GM21723 (cell line): ENCODE data around the gene CIAO2B.
"Not testable (repeated sequence)": the region's sequence is repeated elsewhere in the genome, so short reads cannot be mapped to it uniquely, and the experiment has no call there.

Experiments used
- ATAC-seq: cut with Tn5 transposase; IDR thresholded peaks from one replicate; pipeline ENCODE4 v1.9.1; 2021; ENCODE audit warnings: mild to moderate bottlenecking, moderate library complexity; ENCODE audit not compliant: unreplicated experiment

CIAO2B gene

GRCh38 chr16:66939366-66939765 is 5.2 kb upstream of the CIAO2B start:
- no peak for ATAC-seq

- no peak for ATAC-seq
Observed at GRCh38 chr16:66937725-66938337, 3.6 kb upstream of the CIAO2B start.

DNA sequence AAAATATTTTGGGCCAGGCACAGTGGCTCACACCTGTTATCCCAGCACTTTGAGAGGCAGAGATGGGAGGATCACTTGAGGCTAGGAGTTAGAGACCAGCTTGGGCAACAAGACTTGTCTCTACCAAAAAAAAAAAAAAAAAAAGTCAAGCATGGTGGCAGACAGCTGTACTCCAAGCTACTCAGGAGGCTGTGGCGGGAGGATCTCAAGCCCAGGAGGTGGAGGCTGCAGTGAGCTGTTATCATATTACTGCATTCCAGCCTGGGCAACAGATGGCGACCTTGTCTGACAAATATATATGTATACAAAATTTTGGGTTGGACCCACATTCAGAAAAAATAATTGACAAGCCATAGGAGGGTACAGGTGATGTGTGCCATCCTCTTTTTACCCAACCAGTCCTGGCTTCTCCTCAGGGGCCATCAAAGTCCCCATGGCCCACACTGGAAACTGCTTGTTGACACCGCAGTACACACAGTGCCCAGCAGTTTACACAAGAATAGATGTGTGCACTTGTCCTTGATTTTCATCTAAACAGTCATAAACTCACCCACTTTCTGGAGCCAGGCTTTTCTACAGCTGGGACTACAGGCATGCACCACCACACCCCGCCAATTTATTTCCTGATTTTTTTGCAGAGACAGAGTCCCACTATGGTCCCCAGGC is 2.8 kb upstream of the CIAO2B start:
- no peak for ATAC-seq

DNA sequence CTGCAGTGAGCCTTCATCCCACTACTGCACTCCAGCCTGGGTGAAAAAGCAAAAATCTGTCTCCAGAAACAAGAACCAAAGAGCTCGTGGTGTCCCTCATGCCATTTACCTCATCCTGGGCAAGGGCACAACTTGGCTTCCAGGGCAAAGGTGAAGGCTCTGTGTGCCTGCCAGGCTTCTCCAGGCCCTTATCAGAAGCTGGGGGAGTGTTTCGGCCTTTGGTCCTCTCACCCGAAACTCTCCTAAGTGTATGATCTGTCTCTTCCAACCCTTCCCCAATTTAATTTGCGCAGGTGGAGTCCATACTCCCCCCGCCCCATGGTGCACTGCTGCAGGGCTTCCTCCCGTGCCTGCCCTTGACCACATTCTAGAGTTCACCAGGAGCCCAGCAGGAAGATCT is 2.3 kb upstream of the CIAO2B start:
- no peak for ATAC-seq

GRCh38 chr16:66935314-66936011 is 1.3 kb upstream of the CIAO2B start, which contains the start of gene CES2:
Gene CES2 (plus strand): TSS chr16:66935516. CDS start chr16:66935636, 120 bp downstream.
- no peak for ATAC-seq

GRCh38 chr16:66934839-66935313 is 674 bp upstream of the CIAO2B start:
- not testable (repeated sequence) for ATAC-seq

- ATAC-seq = peak; percentile 8
Observed at GRCh38 chr16:66933776-66934137, 445 bp downstream of the CIAO2B start.

DNA sequence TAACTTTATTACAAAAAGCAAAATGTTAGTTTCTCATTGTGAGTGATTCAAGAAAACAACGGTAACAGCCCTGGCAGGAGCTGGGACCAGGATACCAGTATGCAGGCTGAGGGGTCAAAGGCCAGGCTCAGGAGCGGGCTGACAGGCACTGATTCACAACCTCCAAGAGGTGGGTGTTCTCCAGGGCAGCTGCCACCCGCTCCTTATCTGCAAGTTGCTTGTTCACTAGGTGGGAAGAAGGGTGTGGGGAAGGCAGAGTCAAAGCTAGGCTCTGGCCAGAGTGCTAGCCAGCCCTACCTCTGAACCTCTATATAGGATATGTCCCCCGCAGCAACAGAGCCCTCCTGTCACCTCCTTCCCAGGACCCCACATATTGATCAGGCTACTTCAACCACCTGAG is 2.1 kb downstream of the CIAO2B start:
- no peak for ATAC-seq

- no peak for ATAC-seq
Observed at GRCh38 chr16:66931665-66932064, 2.5 kb downstream of the CIAO2B start.

GRCh38 chr16:66930189-66930588 is 4.0 kb downstream of the CIAO2B start:
- no peak for ATAC-seq

DNA sequence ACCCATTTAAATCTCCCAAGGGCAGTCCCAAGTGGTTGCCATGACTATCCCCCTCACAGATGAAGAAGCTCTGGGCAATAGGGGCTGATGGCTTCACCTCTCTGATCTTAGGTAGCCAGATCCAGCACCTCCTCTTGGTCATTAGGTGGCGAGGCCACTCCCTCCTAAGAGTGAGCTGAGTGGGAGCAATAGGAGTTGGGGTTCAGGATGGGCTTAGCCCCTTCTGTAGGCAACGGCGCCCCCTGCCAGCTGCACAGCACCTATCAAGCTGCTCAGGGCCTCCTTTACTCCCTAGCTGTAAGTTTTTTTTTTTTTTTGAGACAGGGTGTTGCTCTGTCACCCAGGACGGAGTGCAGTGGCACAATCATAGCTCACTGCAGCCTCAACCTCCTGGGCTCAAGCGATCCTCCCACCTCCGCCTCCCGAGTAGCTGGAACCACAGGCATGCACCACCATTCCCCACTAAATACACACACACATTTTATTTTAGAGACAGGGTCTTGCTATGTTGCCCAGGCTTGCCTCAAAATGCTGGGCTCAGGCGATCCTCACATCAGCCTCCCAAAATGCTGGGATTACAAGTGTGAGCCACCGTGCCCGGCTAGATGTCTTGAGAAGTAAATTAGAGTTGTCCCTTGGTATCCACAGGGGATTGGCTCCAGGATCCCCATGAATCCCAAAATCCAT is 5.4 kb downstream of the CIAO2B start:
- ATAC-seq = no peak

- no peak for ATAC-seq
Observed at GRCh38 chr16:66927918-66928649, 6.1 kb downstream of the CIAO2B start.

GRCh38 chr16:66926961-66927436 is 7.2 kb downstream of the CIAO2B start:
- no peak for ATAC-seq

- no peak for ATAC-seq
Observed at GRCh38 chr16:66926171-66926947, 7.8 kb downstream of the CIAO2B start.

DNA sequence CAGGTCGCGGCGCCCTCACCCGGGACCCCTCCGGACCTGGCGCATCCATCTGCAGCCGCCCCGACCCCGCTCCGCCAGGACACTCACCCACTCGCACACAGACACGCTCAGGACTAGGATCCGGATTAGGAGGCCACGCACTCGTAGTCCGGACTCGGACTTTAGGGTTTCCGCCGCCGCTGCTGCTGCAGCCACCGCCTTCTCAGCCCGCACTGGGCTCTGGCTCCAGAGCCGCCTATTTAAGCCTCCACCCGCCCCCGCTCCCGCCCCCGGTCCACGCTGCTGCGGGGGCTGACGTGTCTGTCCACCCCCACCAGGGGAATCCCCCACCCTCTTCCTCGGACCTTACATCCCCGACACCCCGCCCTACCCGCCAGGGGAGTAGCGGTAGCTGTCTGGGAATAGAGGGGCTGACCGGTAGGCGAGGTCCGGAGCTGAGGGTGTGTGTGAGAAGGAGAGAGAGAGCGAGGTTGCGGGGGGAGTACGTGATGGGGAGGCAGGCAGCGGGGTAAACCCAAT is 8.8 kb downstream of the CIAO2B start, which contains the start of gene RRAD:
Gene RRAD, minus strand, starts transcription at position 214 of the 519 bp plus-strand sequence. CDS start 356 bp downstream, outside the sequence.
- peak; percentile 11 for ATAC-seq

- peak; percentile 50 for ATAC-seq
Observed at GRCh38 chr16:66924527-66925321, 9.5 kb downstream of the CIAO2B start.

DNA sequence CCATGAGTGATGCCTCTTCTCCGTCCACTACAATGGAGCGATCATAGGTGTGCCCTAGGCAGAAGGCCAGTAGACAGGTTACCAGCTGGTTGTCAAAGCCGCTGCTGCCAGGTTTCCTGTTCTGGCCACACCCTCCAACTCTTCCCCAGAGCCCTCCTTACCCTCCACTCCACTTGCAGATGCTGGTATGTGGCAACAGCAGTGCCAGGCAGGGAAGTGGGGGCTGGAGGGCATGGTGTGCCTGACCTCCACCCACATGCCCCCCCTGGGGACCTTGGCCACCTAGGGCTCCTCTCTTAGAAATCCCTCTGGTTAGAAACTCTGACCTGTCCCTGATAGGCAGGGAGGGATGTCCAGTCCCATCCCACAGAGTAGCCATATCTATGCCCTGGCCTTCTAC is 10.3 kb downstream of the CIAO2B start:
- no peak for ATAC-seq

- ATAC-seq = no peak
Observed at GRCh38 chr16:66923247-66923731, 10.9 kb downstream of the CIAO2B start.
